ACC112 (cell line): ENCODE results near the gene ACCSL.

ENCODE experiments used
- H2AFZ ChIP-seq: fragments of 200-600 bp; sonication (generic); one replicate; pipeline ENCODE4 v1.6.0; 2017; ENCODE audit warnings: antibody characterized with exemption, low read length; ENCODE audit not compliant: unreplicated experiment
- H3K27ac ChIP-seq: fragments of 200-600 bp; sonication (generic); 2 replicates; pipeline ENCODE4 v1.5.1; 2014; ENCODE audit warnings: low read depth, mild to moderate bottlenecking, antibody characterized with exemption, low read length, moderate library complexity
- H3K27me3 ChIP-seq: fragments of 200-600 bp; sonication (generic); 2 replicates; pipeline ENCODE4 v1.6.1; 2014; ENCODE audit warnings: mild to moderate bottlenecking, antibody characterized with exemption, low read length, moderate library complexity, mixed read lengths; ENCODE audit not compliant: insufficient read depth
- H3K36me3 ChIP-seq: fragments of 200-600 bp; sonication (generic); 2 replicates; pipeline ENCODE4 v1.6.1; 2016; ENCODE audit warnings: mild to moderate bottlenecking, antibody characterized with exemption, low read length, moderate library complexity, mixed read lengths; ENCODE audit not compliant: insufficient read depth
- H3K4me1 ChIP-seq: fragments of 200-600 bp; sonication (generic); one replicate; pipeline ENCODE4 v1.6.1; 2016; ENCODE audit warnings: low read length, mixed read lengths; ENCODE audit not compliant: insufficient read depth, unreplicated experiment, control insufficient read depth
- H3K4me3 ChIP-seq: fragments of 200-600 bp; sonication (generic); 2 replicates; pipeline ENCODE4 v1.5.1; 2014; ENCODE audit warnings: mild to moderate bottlenecking, low read depth, low read length
- H3K79me2 ChIP-seq: fragments of 200-600 bp; sonication (generic); one replicate; pipeline ENCODE4 v1.6.0; 2016; ENCODE audit warnings: low read length; ENCODE audit not compliant: control insufficient read depth, unreplicated experiment, insufficient read depth

The ACCSL gene

GRCh38 chr11:44080951-44081350, 33.2 kb downstream of the ACCSL start:
- no peak overlapping the region for H3K4me3 ChIP-seq
- H3K36me3 ChIP-seq = no peaks in the 10 kb centered on the region; the same call in 1 of the 2 replicates
- H3K27me3 ChIP-seq = no peaks in the 10 kb centered on the region
- H2AFZ ChIP-seq = no peak overlapping the region
- no peaks in the 10 kb centered on the region for H3K79me2 ChIP-seq
- H3K27ac ChIP-seq = no peak overlapping the region
- no peaks in the 10 kb centered on the region for H3K4me1 ChIP-seq

- no peaks in the 10 kb centered on the region; the same call in 1 of the 2 replicates for H3K36me3 ChIP-seq
- H3K4me3 ChIP-seq = no peak overlapping the region
- H3K27ac ChIP-seq = no peak overlapping the region
- H2AFZ ChIP-seq = no peak overlapping the region
- H3K79me2 ChIP-seq = no peaks in the 10 kb centered on the region
- no peaks in the 10 kb centered on the region for H3K27me3 ChIP-seq
- H3K4me1 ChIP-seq = no peaks in the 10 kb centered on the region
These were observed 34.9 kb downstream of the ACCSL start for GRCh38 chr11:44082645-44083044.

GRCh38 chr11:44083433-44083832, 35.7 kb downstream of the ACCSL start:
- Histone ChIP-seq H3K79me2 (no peaks in the 10 kb centered on the region), H3K36me3 (no peaks in the 10 kb centered on the region; the same call in 1 of the 2 replicates), H3K4me3 (no peak overlapping the region), H3K4me1 (no peaks in the 10 kb centered on the region), H3K27me3 (no peaks in the 10 kb centered on the region), H3K27ac (no peak overlapping the region), H2AFZ (no peak overlapping the region)

GRCh38 chr11:44083906-44084305, 36.1 kb downstream of the ACCSL start:
- no peak overlapping the region for H3K4me3 ChIP-seq
- no peaks in the 10 kb centered on the region for H3K4me1 ChIP-seq
- no peaks in the 10 kb centered on the region; the same call in 1 of the 2 replicates for H3K36me3 ChIP-seq
- no peaks in the 10 kb centered on the region for H3K27me3 ChIP-seq
- no peaks in the 10 kb centered on the region for H3K79me2 ChIP-seq
- no peak overlapping the region for H2AFZ ChIP-seq
- no peak overlapping the region for H3K27ac ChIP-seq

GRCh38 chr11:44085330-44085729, 37.5 kb downstream of the ACCSL start:
- no peaks in the 10 kb centered on the region; the same call in 1 of the 2 replicates for H3K36me3 ChIP-seq
- no peak overlapping the region for H2AFZ ChIP-seq
- no peaks in the 10 kb centered on the region for H3K27me3 ChIP-seq
- no peaks in the 10 kb centered on the region for H3K4me1 ChIP-seq
- H3K79me2 ChIP-seq = no peaks in the 10 kb centered on the region
- no peak overlapping the region for H3K27ac ChIP-seq
- no peak overlapping the region for H3K4me3 ChIP-seq

GRCh38 chr11:44088377-44088776, 40.6 kb downstream of the ACCSL start:
- H3K27me3 ChIP-seq = no peaks in the 10 kb centered on the region
- H3K4me1 ChIP-seq = no peaks in the 10 kb centered on the region
- no peaks in the 10 kb centered on the region for H3K36me3 ChIP-seq
- H3K79me2 ChIP-seq = no peaks in the 10 kb centered on the region
- H2AFZ ChIP-seq = no peak overlapping the region
- H3K27ac ChIP-seq = no peak overlapping the region
- no peak overlapping the region for H3K4me3 ChIP-seq

GRCh38 chr11:44088871-44089270, 41.1 kb downstream of the ACCSL start:
- Histone ChIP-seq H2AFZ (no peak overlapping the region), H3K36me3 (no peaks in the 10 kb centered on the region), H3K27me3 (no peaks in the 10 kb centered on the region), H3K4me3 (no peak overlapping the region), H3K4me1 (no peaks in the 10 kb centered on the region), H3K79me2 (no peaks in the 10 kb centered on the region), H3K27ac (no peak overlapping the region)

- no peak overlapping the region for H3K27ac ChIP-seq
- H3K4me3 ChIP-seq = no peak overlapping the region
- no peak overlapping the region for H2AFZ ChIP-seq
- H3K36me3 ChIP-seq = no peaks in the 10 kb centered on the region
- H3K4me1 ChIP-seq = no peaks in the 10 kb centered on the region
- no peaks in the 10 kb centered on the region for H3K79me2 ChIP-seq
- no peaks in the 10 kb centered on the region for H3K27me3 ChIP-seq
These were observed 42.8 kb downstream of the ACCSL start for GRCh38 chr11:44090539-44090938.

GRCh38 chr11:44094260-44094868, 46.6 kb downstream of the ACCSL start:
- Histone ChIP-seq H3K36me3 (no peaks in the 10 kb centered on the region), H3K27ac (no peak overlapping the region), H3K4me1 (peaks cover 7% of the 10 kb centered on the region), H3K79me2 (peaks cover 13% of the 10 kb centered on the region), H3K4me3 (no peak overlapping the region), H3K27me3 (no peaks in the 10 kb centered on the region), H2AFZ (no peak overlapping the region)

- Histone ChIP-seq H3K27me3 (no peaks in the 10 kb centered on the region), H3K79me2 (peaks cover 20% of the 10 kb centered on the region), H3K36me3 (no peaks in the 10 kb centered on the region), H2AFZ (peak within 1 kb of the TSS; percentile 72), H3K4me3 (peak within 1 kb of the TSS; percentile 93), H3K4me1 (peaks cover 7% of the 10 kb centered on the region), H3K27ac (no peak within 1 kb of the TSS)
These were observed 48.0 kb downstream of the ACCSL start, which contains the start of gene EXT2 for GRCh38 chr11:44095506-44096359. Gene EXT2, plus strand, starts transcription at chr11:44095678. Its CDS starts 12,035 bp downstream, at chr11:44107713.
